ENCODE measurements around the gene MRPS10.
A peak's percentile ranks its signal among the peaks of the same experiment; 100 is the strongest.

Gene MRPS10

DNA sequence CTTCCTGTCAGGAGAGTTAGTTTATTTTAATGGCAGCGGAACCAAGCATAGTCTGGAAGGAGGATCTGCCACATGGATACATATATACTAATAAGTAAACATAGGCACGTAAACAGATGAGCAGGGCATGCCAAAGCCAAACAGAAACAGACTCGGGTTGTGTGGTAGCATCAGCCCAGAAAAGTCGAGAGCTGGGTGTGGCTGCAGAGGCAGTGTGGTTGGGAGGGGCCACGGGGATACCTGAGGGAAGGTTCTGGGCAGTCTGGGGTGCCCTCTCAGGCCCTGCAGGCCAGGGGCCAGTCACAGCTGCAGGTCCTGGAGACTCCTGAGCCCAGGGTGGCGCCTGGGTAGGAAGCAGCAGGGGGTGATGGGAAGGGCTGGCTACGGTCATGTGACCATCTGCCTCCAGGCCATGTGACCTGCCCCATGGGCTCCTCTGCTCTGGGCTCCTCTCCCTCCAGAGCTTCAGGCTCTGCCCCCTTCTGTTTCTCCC lies 42.8 kb upstream of the MRPS10 start:
- TF ChIP-seq, protein P1, sequence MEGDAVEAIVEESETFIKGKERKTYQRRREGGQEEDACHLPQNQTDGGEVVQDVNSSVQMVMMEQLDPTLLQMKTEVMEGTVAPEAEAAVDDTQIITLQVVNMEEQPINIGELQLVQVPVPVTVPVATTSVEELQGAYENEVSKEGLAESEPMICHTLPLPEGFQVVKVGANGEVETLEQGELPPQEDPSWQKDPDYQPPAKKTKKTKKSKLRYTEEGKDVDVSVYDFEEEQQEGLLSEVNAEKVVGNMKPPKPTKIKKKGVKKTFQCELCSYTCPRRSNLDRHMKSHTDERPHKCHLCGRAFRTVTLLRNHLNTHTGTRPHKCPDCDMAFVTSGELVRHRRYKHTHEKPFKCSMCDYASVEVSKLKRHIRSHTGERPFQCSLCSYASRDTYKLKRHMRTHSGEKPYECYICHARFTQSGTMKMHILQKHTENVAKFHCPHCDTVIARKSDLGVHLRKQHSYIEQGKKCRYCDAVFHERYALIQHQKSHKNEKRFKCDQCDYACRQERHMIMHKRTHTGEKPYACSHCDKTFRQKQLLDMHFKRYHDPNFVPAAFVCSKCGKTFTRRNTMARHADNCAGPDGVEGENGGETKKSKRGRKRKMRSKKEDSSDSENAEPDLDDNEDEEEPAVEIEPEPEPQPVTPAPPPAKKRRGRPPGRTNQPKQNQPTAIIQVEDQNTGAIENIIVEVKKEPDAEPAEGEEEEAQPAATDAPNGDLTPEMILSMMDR (IDR thresholded peaks at IDR 0.05; ENCODE audit: low read length, missing control alignments), result no peak
- DNase-seq (ENCODE audit: low read depth), result no peak
- H3K4me3 ChIP-seq (replicated peaks; ENCODE audit: low read depth, low read length), result no peak overlapping the region

DNA sequence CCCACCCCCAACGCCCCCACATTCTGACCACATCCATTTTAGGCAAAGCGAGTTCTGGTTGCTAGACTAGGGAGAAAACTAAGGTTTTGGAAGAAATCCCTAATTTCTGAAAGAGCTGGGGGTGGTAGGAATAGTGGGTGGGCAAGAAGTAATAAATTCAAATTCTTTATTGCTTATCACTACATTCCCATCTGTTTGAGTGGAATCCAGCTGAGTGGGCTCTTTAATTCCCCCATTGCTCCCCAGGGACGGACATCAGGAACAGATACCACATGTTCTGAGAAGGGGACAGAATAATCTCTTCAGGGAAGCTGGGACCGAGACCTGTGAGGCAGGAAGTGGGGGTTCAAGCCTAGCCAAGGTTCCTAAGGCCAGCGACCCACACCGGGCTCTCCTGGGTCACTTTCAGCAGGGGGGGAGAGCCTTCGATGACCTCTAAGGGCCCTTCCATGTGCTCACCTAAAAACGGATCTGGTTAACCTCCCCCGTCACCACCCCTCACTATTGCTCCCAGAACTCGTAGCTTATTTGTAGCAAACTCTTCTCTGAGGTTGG lies 42.3 kb upstream of the MRPS10 start:
- DNase-seq (ENCODE audit: low read depth), result no peak
- TF ChIP-seq, protein P1 (IDR thresholded peaks at IDR 0.05; ENCODE audit: low read length, missing control alignments), result no peak
- no peak overlapping the region for H3K4me3 ChIP-seq (replicated peaks; ENCODE audit: low read depth, low read length)

DNA sequence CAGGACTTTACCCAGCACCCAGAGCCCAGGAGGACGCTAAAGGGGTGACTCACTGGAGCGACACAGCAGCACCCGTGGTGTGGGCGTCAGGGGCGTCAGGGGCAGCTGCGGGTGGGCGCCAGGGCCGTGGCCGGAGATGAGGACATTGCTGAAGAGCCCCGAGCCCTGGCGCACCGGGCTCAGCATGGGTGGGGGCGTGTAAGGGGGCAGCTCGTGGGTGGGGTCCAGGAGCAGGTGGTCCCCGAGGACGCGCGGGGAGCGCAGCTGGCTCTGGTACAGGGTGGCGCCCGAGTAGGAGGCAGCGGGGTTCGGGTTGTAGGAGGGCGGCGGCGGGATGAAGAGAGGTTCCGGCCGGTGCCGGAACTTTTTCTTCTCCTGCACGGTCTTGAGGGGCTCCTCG lies 41.6 kb upstream of the MRPS10 start:
- DNase-seq (ENCODE audit: low read depth), result no peak
- TF ChIP-seq, protein P1 (IDR thresholded peaks at IDR 0.05; ENCODE audit: low read length, missing control alignments), result no peak
- H3K4me3 ChIP-seq (replicated peaks; ENCODE audit: low read depth, low read length), result no peak overlapping the region

DNA sequence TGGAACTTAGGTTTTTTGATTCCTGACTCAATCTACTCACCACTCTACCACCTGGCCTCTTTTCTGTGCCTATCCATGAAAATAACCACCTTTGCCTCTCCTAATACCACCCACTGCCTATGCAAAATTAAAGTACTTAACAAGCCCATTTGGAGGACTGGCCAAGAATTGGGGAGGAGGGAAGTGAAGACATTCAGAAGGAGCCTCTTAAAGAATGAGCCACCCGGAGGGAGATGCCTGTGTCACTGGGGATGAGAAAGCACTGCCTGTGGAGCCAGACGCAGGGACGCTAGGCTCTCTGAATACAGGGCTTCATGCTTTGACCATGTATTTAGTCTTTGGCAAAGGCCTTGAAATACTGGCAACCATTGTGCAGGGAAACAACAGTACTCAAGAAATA lies 40.0 kb upstream of the MRPS10 start:
- TF ChIP-seq, protein P1 (IDR thresholded peaks at IDR 0.05; ENCODE audit: low read length, missing control alignments), result no peak
- no peak for DNase-seq (ENCODE audit: low read depth)
- H3K4me3 ChIP-seq (replicated peaks; ENCODE audit: low read depth, low read length), result no peak overlapping the region

DNA sequence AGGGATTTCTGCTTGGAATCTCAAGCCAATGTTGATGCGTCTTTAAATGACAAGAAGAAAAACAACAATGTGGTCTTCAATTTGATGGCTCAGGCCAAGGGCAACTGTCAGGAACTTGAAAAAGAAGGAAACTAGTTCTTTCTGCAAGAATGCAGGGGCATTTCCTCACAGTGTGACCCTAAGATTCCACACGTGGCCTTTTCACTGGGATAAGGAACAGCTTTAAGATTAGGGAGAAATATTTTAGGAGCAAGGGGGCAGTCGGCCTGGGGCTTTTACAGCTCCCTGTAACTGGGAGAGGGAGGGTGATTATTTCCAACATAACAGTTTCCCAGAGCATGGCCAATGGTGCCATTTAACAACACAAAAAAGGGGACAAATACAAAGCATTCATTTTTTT lies 39.4 kb upstream of the MRPS10 start:
- DNase-seq (ENCODE audit: low read depth), result peak; percentile 33
- no peak overlapping the region for H3K4me3 ChIP-seq (replicated peaks; ENCODE audit: low read depth, low read length)
- TF ChIP-seq, protein P1 (IDR thresholded peaks at IDR 0.05; ENCODE audit: low read length, missing control alignments), result no peak

DNA sequence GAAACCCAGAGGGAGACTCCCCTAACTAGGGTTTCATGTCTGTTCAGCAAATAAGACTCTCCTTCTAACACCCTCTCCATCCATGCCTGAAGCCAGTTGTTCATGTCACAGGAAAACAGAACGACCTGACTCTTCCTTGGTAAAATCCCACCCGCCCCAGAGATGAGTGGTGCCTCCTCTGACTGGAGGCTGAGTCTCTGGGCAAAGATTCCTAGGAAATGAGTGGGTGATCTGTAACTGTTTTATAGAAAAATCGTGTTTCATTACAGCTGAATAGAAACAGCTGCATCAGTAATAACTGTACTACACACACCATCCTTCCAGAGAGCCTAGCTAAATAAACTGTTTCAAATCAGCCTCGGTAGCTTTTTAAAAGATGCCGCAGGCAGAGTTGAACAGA lies 37.4 kb upstream of the MRPS10 start:
- no peak for DNase-seq (ENCODE audit: low read depth)
- H3K4me3 ChIP-seq (replicated peaks; ENCODE audit: low read depth, low read length), result no peak overlapping the region
- TF ChIP-seq, protein P1 (IDR thresholded peaks at IDR 0.05; ENCODE audit: low read length, missing control alignments), result no peak

DNA sequence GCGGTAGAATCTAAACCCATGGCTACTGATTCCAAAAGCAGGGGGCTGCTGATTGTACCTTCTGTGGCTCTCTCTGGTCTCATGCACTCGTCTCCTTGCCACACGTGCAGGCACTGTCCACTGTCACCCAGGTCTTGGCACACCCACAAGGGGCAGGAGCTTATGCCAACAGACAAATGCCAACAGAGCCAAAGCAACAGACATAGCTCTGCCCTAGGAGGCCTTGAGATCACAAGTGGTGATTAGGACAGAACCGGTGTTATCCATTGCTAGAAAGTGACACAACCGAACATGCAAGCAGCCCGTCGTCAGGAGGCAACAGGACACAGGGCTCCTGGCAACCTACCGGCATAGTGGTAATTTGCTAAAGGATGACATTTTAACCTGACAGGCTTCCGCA lies 36.8 kb upstream of the MRPS10 start:
- TF ChIP-seq, protein P1 (IDR thresholded peaks at IDR 0.05; ENCODE audit: low read length, missing control alignments), result no peak
- no peak for DNase-seq (ENCODE audit: low read depth)
- H3K4me3 ChIP-seq (replicated peaks; ENCODE audit: low read depth, low read length), result no peak overlapping the region

Measured in fibroblast of pulmonary artery (primary cell).